NCI-H2107 treated with DMSO at 0.1 percent for 48 hours (cell line): ENCODE results near the gene IGF1R.

ENCODE experiments used
- DNase-seq: peaks from one replicate; lab custom pipeline; 2025; ENCODE audit not compliant: unreplicated experiment; lab: John Stamatoyannopoulos, UW

The IGF1R gene

DNA sequence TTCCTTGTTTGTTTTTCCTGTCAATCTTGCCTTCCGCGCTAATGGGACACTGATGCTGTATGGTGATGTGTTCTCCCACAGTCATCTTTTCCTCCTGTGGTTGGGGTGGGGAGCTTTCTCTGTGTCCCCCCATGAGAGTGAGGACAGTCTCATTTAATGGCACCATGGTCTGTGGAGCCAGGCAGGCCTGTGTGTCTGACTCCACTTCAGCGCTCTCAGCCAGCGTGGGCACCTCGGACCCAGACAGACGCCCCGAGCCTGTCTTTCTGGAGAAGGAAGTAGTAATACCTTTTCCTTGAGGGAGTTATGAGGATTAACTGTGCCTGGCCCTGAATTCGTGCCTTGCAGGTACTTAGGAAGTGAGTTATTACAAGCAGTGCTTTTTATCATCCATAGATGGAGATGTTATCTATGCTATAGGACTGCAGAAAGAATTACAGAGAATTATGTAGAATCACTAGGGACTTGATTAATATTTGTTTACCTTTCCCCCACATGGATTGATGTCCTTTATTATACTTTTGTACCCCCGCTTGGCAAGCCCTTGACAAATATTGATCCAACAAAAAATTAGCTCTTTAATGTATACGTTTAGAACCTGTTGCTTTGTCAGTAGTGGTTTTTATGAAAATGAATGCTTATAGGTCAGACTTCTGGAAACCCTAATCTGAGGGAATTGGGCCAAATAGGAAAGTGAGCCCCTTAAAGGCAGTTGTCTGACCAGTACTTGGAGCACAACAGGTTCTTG lies 206.9 kb downstream of the IGF1R start:
- no peak for DNase-seq

GRCh38 chr15:98855815-98856531 lies 207.6 kb downstream of the IGF1R start:
- DNase-seq, result no peak

DNA sequence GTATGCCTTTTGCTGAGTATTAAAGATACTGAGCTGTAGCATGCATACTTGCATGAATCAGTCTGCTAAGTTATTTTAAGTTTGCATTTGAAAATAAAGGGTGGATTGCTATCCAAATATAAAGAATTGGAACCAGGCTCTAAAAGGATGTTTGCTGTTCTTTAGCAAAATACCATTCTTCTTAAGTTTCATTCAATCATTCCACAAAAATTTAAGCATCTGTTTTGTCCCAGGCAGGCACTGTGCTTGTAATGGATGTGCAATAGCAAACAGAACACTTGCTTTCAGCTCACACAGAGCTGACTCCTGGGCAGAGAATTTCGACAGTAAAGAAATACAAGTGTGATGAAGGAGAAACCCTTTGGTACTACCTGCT lies 208.2 kb downstream of the IGF1R start:
- DNase-seq, result no peak

DNA sequence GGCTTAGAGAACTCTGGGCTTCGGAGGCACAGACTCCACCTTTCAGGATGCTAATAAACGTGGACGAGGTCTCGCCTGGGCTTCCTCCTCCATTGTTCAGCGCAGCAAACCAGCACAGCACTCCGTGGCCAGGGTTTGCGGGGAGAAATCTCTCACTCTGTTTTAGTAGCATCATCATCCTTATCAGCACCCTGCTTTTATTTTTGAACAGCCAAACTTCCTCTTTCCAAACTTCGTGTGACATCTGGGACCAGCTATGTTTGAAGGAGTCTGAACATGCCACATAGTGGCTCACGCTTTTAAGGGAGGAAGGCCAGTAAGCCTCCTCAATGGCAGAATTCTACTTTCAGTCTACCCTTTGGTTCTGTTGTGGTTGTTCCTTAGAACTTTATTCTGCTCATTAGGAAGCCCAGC lies 210.3 kb downstream of the IGF1R start:
- no peak for DNase-seq

DNA sequence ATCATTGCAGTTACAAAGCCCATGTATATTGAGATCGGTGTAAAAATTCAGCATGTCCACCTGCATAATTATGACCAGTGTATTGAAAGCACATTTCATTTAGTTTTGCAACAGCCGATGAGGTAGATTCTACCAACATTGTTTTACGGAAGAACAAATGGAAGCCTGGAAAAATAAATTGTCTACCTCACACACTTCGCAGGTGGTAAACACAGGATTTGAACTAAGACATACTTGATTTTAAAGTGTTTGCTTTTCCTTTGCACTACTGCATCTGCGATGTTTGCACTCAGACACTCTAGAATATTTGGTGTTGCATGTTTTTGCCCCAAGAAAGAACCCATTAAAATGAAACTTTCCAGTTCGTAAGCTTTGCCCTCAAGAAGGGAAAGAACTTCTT lies 210.8 kb downstream of the IGF1R start:
- no peak for DNase-seq

- DNase-seq, result no peak
These were observed 212.1 kb downstream of the IGF1R start for GRCh38 chr15:98860281-98861041.

DNA sequence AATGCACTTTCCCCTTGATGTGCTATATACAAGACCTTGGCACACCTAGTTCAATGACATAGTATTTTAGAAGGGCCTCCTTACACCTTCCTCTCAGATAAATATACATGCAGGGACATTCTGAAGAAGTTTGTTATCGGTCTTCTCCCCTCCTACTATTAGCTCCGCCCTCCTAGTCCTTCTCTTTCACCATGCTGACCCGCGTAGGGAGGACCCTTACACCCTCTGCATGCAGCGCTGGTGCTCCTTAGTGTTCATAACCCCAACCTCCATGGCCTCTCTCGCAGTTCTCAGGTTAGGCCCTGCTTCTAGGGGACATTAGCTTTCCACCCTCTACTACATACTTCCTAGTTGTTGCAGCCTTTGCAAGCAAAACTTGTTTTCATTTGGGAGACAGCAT lies 212.8 kb downstream of the IGF1R start:
- no peak for DNase-seq

GRCh38 chr15:98863983-98864382 lies 215.6 kb downstream of the IGF1R start:
- no peak for DNase-seq

DNA sequence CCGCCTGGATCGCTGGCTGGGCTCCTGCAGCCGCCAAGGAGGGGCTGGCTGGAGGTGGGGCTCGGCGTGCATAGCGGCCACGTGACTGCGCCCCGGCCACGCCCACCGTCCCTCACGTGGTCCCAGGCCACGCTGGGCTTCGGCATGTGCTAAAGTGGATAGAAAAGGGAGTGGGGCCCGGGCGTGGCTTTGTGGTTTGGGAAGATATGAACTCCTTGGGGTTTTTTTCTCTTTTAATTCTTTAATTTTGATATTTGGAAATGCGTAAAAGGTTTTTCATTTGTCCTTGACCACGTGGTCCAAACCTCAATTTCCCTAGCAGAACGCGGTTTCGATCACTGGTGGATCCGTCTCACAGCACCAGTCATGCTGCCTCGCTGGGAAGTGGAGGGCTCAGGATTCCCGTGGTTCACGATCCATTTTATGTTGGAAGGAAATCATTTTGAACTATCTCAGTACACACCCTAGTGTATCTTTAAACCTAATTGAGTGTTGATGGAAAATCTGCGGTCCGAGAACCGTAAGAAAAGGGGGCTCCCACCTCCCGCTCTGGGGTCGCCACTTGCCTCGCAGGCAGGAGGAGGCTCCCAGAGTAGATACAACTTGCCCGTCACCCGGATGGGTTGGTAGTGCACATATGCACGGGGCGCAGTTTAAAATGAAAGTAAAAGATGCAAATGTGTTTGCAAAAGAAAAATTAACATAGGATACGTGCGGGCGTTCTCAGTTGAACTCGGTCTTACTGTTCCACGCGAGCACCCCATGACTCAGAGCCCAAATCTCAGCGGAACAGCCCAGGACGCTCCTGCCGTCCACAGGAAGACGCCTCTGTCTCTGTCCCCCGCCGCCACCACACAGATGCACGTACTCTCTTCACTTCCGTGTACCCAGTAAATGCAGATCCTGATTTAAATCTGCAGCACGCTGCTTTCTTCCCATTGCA lies 217.3 kb downstream of the IGF1R start:
- peak; percentile 48 for DNase-seq

GRCh38 chr15:98866511-98866910 lies 218.2 kb downstream of the IGF1R start:
- DNase-seq, result peak; percentile 24

- DNase-seq, result no peak
These were observed 220.2 kb downstream of the IGF1R start for GRCh38 chr15:98868564-98868963.

DNA sequence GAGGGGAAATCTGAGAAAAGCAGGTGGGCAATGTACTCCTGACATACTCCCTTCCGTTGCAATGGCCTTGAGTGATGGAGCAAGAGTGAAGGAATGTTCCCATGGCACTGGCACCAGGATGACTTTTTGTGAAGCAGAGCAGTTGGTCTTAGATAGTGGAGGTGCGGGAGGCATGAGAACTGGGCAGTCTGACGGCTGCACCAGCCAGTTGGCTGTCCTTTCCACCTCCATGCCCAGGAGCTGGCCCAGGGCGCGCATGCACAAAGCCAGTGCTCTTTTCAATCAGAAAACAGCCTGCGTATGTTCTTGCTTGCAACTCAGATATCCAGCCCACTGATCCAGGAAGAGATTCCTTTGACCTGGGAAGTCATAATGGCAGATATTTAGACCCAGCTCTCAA lies 222.4 kb downstream of the IGF1R start:
- DNase-seq, result no peak

GRCh38 chr15:98872774-98873173 lies 224.4 kb downstream of the IGF1R start:
- DNase-seq, result no peak

GRCh38 chr15:98873441-98874218 lies 225.3 kb downstream of the IGF1R start:
- DNase-seq, result no peak

DNA sequence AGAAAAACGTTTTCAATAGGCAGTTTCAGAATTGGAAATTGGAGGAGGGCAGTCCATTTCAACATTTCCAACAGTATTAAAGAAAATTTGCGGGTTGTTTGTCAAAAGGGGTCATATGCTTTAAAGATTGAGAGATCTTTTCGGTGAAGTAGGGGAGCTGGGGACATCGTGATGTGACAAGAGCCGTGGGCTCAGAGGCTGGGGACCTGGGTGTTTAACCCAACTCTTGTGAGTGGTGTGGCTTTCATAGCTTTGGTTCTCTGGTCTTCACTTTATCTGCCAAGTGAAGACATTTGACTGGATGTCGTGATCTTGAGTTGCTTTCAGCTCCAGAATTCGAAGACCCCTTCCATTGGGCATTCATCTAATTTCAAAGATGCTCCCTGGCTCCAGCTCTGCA lies 226.0 kb downstream of the IGF1R start:
- no peak for DNase-seq

DNA sequence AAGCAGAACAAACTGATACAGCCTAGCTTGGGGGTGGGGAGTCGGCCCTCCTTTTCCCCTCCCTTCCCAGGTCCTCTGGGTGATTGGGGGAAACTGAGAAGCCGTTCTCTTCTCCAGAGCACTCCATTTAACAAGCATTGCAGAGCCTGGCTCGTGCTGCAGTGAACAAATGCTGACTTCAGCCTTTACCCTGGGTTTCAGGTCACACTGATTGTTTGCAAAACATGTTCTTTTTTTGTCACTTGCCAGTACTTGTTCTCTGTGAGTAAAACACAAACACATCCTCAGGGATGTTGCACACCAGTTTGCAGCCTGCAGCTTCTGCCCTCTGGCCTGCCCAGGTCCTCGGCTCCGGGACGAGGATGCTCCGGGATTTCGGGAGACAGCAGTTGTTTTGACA lies 226.4 kb downstream of the IGF1R start:
- DNase-seq, result no peak

- DNase-seq, result no peak
These were observed 227.0 kb downstream of the IGF1R start for GRCh38 chr15:98875309-98875708.

GRCh38 chr15:98876451-98877369 lies 228.4 kb downstream of the IGF1R start:
- DNase-seq, result no peak

DNA sequence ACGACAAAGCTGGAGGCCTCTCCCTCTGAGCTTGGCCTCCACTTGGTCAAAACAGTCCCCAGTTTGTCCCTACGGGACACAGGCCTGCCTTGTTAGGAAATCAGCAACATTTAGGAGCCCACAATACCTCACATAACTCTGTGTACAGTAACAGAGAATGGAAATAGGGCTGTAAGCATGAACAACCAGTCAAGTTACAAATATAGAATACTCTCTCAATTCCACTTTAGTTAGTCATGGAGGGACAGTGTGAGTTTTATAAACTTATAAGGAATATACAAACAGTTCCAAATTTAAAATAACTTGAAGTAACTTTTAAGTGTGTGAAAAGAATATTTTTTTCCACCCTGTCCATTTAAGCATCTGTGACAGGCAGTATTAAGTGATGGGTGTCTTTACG lies 229.8 kb downstream of the IGF1R start:
- no peak for DNase-seq
